GM18873 (cell line): ENCODE data around the gene HCRTR1.

Experiments
- ATAC-seq: cut with Tn5 transposase; IDR thresholded peaks from one replicate; pipeline ENCODE4 v1.9.1; 2021; ENCODE audit warnings: mild to moderate bottlenecking, moderate library complexity, moderate number of reproducible peaks; ENCODE audit not compliant: unreplicated experiment, low FRiP score

The HCRTR1 gene

DNA sequence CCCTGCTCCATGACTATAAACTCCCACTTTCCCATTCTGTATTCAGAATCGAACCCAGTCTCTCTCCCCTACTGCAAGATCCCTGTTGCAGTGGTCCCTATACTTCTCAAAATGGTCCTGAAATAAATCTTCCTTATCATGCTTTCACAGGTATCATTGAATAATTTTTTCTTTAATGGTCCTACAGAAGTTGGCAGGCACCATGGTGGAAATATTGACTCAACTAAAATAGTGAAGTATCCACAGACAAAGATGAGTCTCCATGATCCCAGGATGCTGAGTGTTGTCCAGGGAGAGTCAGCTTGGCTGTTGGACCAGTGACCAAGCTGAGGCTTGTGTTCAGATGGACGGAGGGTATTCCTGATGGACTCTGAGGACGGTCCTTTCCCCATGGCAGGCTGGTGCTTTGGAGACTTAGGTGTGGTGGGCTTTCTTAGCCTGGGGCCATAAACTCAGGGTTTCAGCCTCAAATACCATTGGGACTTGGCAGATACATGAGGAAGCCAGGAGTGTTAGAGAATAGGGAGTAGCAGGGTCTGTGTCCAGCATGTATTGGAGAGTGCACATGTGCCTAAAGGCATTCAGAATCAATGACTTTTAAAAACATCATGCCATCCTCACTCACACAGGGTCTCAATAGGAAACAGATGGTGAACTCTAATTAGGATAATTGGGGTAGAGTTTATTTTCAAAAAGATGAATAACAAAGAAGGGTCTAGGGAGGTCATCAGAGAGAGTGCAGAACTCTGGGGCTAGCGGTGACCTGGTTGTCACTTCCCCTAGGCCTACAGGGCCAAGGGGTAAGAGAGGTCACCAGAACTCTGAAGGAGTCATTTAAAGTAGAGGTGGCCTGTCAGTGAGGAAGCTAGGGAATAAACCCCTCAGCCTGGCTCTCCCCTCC is 21.4 kb upstream of the HCRTR1 start:
- ATAC-seq, result no peak

DNA sequence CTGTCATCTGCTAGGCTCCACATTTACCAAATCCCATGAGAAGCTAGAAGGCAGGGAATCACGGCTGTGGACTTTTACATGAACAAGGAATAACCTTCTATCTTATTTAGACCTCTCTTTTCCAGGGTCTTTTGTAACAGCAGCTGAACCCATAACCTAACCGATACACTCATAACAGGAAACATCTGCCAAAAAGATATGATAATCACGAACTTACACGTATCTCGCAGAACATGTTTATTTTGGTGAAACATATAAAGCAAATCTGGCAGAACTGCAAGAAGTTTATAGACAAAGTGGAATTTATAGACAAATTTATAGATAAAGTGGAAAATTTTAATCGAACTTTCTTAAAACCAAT is 20.8 kb upstream of the HCRTR1 start:
- no peak for ATAC-seq

DNA sequence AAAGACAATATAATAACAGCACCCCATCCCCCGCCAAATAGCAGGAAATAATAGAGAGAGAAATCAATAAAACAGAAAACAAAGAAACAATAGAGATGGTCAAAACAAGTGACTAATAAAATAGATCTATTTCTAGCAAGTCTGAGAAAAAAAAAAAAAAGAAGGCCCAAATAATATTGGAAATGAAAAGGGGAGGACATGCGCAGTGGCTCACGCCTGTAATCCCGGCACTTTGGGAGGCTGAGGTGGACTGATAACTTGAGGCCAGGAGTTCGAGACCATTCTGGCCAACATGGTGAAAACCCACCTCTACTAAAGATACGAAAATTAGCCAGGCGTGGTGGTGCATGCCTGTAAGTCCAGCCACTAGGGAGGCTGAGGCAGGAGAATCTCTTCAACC is 18.5 kb upstream of the HCRTR1 start:
- no peak for ATAC-seq

DNA sequence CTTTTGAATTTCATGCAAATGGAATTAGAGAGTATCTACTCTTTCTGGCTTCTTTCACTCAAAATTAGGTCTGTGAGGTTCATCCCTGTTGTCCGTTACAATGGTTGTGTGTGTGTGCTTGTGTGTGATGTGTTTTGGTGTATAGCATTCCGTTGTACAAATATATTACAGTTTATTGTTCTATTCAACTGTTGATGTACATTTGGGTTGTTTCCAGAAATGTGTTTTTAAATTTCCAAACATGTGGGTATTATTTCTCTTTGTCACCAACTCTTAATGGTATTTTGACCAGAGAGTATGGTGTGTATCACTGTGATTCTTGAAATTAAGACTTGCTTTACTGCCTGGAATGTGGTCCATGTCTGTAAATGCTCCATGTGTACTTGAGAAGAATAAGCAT is 16.8 kb upstream of the HCRTR1 start:
- no peak for ATAC-seq

DNA sequence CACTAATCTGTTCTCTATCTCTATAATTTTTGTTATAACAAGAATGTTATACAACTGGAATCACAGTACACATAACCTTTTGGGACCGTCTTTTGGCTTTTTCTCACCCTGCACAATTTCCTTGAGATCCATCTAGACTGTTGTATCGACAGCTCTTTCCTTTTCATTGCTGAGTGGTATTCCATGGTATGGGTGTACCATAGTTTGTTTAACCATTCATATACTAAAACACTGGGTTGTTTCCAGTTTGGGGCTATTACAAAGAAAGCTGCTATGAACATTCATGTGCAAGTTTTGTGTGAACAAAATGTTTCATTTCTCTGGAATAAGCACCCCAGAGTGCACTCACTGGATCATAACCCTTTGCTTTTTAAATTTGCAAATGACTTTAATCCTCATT is 15.4 kb upstream of the HCRTR1 start:
- ATAC-seq, result no peak

DNA sequence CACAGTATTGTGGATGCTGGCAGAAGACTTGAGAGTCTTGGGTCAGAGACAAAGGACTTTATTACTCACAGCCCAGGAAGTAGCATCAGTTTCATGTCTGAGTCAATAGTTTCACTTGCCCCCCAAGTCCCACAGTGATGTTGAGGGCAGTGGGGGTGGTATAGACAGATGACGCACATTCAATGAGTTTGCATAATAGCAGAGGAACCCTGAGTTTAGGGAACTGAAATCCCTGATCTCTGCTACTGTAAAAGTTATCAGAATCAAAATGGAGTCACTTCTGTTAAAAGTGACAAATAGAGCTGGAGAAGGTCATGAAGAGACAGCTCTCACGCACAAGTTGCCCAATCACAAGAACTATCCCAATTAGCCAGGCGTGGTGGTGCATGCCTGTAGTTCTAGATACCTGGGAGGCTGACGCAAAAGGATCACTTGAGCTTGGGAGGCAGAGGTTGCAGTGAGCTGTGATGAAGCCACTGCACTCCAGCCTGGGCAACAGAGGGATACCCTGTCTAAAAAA is 11.5 kb upstream of the HCRTR1 start:
- ATAC-seq, result peak; percentile 84

DNA sequence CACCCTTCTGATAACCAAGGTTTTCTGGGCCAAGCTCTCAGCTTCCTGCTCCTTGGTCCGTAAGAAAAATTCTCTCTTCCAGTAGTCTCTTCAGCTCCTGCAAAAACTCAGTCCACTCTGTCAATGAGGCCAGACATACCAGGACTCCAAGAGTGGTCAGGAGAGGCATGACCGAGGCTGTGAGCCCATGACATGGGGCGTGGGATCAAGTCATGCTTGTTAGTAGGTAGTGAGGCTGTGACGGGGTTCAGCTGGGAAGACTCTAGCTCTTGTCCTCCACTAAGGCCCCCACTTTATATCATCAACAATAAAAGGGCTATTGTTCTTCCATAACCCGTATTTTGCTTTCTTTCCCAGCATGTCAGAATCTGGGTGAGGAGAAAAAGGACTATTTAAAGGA is 10.1 kb upstream of the HCRTR1 start:
- no peak for ATAC-seq

DNA sequence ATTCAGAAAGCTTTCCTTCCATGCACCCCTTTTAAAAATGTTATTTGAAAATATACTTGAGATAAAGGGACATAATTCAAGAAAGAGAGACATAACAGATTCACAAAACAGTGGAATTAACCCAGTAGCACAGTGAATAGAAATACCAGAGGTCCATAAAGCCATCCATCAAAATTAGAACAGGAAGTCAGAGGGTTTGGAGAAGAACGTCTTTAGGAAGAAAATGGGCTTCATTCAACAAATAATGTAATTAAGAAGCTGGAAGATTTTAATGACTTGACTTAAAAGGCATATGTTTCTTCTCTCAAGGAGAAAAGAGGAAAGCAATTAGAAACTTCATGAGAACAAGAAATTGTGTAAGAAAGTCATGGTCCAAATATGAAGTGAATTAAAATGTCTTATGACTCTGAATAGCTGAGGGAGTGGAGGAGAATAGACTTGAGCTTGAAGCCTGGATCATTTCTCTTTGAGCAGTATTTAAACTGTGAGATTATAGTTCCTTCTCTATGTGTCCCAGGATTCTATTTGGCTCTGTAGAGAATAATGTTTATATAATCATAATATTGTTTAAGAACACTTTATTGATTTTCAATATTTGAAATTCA is 7.9 kb upstream of the HCRTR1 start:
- no peak for ATAC-seq

DNA sequence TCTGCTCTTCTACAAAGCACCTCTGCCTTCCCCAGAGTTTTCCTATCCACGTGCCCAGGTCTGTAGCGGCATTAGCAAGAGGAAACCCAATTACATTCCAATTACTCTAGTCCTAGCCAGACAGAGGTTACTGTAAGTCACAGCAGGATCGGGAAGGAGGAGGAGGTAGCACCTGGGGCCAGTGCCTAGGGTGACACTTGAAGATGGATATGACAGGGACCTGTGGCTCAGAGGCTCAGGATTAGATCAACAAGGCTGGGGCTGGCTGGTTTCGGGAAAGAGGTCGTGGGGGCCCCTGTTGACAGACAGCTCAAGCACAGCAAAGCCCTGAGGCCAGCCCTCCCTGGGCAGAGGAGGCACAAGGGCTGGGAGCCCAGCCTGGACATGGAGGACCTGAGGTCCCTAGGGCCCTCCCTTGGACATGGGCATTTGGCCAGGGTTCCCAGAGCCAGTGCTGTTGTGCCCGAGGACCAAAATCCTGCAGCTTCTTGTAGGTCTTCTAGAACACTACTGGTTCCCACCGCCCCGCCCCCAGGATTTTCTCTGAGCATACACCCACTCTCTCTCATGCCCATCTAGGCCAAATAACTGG is 3.0 kb upstream of the HCRTR1 start:
- ATAC-seq, result no peak

DNA sequence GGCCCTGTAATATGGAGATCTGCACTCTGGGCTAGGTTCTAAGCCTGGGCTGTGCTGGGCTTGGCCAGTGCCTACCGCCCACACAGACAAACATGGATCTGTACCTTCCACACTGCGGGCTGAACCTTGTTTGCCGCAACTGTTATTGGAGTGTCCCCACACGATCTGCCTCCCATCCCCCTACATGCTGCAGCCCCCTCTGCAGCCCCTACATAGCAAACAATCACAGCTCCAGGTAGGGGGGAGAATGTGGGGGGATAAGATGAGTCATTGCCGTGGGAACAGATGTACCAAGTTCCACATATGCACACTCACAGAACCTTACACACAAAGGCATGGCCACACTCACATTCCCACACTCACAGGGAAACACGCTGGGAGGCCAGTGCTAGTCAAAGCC is 2.1 kb upstream of the HCRTR1 start:
- ATAC-seq, result no peak

DNA sequence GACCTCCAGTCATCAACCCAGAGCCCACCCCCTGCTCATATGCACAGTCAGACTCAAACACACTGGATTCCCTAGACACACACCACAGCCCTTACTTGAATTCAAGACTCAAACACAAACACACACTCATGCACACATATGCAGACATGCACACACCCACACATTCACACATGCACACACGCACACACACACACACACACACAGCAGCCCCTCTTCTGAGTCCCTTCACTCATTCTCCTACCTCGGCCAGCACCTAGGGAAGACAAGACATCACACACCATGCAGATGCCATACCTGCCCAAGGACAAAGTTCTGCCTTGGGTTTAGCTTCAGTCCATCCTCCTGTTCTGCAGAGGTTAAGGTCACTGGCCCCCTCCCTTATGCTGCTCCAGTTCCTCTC is 1.6 kb upstream of the HCRTR1 start:
- ATAC-seq, result no peak

DNA sequence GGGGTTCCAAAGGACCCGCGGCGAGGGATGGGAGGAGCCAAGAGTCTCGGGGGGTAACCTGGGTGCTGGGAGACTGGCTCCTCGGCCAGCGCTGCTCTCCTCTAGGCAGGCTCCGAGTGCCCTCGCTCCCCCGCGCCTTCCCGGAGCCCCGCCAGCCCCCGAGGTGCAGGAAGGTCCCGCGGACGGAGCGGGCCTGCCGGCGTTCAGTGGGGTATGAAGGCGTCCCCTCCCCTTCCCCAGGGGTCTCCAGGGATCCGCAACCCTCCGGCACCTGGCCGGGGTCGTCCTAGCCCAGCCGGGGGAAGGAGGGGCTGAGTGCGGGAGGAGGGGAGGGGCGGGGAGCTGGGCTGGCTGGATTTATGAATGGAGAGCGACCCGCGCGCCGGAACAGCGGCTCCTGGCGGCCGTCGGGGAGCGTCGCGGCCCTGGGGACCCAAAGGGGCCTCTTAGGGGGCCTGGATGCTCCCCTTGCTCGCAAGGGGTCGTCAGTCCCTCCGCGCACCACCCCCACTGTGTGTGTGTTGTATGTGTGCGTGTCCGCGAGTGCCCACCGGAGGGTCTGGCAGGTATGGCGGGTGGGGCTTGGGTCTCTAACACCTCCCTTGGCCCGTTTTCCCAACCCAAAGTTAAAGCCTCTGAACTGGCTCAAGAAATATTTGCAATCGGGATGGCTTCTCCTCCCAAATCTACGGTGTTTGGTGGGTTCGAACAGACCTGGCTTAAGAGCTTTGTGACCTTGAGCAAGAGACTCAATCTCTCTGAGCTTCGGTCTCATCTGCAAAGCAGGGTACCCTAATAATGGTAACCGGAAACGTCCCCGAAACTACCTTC is 642 bp downstream of the HCRTR1 start:
- no peak for ATAC-seq

DNA sequence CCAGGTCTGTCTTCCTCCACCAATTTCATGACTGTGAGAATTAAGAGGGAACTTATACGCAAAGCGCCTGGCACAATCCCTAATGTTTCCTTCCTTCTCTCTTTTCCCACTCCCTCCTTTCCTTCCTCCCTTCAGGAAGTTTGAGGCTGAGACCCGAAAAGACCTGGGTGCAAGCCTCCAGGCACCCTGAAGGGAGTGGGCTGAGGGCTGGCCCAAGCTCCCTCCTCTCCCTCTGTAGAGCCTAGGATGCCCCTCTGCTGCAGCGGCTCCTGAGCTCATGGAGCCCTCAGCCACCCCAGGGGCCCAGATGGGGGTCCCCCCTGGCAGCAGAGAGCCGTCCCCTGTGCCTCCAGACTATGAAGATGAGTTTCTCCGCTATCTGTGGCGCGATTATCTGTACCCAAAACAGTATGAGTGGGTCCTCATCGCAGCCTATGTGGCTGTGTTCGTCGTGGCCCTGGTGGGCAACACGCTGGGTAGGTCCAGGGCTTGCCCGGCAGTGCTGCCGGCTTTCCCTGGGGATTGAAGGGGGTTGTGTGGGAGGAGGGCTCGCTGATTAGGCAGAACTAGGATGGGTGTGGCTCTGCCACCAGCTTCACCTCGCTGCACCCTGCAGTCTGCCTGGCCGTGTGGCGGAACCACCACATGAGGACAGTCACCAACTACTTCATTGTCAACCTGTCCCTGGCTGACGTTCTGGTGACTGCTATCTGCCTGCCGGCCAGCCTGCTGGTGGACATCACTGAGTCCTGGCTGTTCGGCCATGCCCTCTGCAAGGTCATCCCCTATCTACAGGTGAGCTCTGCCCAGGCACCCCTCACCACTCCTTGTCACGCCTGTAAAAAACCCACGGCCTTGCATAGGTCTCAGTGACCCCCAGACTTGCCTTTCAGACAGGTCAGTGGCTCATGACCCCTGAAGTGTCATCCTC is 1.7 kb downstream of the HCRTR1 start:
- no peak for ATAC-seq

DNA sequence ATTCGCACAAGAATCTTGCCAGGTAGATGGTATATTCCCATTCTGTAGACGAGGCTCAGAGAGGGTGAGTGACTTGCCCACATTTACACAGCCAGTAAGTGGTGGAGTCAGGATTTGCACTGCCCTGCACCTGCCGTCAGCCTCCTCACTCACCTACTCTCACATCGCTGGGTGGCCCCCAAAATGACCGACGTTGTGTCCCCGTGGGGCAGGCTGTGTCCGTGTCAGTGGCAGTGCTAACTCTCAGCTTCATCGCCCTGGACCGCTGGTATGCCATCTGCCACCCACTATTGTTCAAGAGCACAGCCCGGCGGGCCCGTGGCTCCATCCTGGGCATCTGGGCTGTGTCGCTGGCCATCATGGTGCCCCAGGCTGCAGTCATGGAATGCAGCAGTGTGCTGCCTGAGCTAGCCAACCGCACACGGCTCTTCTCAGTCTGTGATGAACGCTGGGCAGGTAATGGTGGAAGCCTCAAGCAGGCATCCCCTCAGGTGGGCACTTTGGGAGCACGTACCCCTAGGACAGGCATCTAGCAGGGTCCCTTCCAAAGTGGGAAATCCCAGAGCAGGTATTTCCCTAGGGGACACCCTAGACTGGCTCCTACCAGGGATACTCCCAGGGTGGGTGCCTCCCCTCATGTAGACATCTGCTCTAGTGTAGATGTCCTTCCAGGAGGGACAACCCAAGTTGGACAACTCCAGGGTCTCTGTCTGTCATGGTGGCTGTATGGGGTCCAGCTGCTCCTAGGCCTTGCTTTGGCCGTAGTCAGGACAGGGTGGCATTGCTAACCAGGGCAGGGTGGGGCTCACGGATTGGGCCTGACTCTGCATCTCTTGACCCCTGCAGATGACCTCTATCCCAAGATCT is 3.4 kb downstream of the HCRTR1 start:
- ATAC-seq, result no peak

DNA sequence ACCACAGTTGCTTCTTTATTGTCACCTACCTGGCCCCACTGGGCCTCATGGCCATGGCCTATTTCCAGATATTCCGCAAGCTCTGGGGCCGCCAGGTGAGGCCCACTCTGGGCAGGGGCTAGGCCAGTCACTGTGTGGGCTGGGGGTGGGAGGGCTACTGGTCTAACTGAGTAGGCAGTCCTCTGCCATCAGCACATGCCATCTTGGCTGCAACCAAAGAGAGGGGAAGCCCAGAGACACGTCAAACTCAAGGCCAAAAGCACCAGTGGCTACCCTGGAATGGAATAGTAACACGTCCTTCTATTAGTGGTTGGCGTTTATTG is 4.0 kb downstream of the HCRTR1 start:
- no peak for ATAC-seq

DNA sequence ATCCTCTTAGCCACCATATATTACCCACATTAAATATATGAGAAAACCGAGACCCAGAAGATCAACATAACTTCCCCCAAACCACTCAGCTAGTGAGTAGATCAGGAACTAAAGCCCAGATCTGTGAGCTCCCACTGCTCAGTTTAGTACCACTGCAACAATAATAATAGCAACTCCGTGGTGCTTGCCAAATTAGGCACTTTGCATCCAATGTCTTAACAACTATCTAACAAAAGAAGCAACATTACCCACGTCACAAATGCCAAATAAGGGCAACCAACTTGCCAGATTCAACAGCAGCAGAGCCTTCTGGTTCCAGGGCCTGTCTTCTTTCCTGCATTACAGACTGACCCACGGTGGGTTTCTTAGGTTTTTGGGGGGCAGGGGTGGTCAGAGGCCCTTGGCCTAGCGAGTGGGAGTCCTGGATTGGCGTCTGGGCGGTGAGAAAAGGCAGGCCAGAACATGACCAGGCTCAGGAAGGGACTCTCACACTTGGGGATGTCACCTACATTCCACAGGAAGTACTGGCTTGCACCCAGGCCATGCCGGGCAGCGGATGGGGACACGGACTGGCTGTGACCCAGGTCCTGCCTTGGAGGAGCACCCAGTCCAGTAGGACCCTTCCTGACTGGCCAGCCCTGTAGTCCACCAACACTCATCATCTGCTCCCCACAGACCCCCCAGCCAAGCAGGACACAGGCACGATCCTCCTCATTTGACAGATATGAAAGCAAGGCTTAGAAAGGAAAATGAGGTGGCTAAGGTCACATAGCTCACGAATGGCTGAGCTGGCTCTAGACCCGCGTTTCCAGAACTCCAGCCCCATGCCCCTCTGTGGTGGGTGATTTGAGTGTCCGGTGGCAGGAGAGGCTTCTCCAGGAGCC is 4.6 kb downstream of the HCRTR1 start:
- ATAC-seq, result no peak

DNA sequence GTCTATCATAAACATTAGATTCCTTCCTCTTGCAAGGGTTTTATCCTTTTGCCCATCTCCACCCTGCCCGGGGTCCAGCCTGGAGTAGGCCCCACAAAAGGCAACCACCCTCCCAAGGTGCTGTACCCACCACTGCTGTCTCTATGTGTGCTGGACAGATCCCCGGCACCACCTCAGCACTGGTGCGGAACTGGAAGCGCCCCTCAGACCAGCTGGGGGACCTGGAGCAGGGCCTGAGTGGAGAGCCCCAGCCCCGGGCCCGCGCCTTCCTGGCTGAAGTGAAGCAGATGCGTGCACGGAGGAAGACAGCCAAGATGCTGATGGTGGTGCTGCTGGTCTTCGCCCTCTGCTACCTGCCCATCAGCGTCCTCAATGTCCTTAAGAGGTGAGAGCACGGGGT is 5.9 kb downstream of the HCRTR1 start:
- ATAC-seq, result no peak

DNA sequence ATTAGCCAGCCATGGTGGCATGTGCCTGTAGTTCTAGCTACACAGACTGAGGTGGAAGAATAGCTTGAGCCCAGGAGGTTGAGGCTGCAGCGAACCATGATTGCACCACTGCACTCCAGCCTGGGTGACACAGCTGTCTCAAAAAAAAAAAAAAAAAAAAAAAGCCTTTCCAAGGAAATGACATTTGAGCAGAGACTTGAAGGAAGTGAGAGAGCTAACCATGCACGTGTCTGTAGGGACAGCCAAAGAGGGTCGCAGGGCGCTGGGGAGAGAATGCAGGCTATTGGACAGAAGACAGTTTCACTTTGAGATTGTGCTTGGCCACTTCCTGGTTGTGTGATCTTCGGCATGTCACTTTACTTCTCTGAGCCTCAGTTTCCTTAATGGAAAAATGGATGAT is 6.8 kb downstream of the HCRTR1 start:
- no peak for ATAC-seq
